IMR-90 (cell line): ENCODE results near the gene SERPINB11. TPM values are rescaled to one million over a fixed set of nuclear protein-coding genes. Genes with fewer than 3 reads are reported as not detected.
A peak's percentile ranks its signal among the peaks of the same experiment; 100 is the strongest.

Experiments
- ATAC-seq: fragments of 200-7000 bp; cut with Tn5 transposase; 2 replicates; pipeline ENCODE4 v1.9.1; 2020; ENCODE audit warnings: low read depth, mild to moderate bottlenecking, moderate library complexity
- BruUV-seq: library from RNA; stranded (reverse); fragments of 400-500 nt; replicated peaks from 2 replicates; lab custom pipeline; 2021; lab: Mats Ljungman, UMichigan
- CTCF ChIA-PET: fragments of 300-600 bp; formaldehyde crosslinking; extraction: SDS; loops from one replicate; lab custom pipeline; 2021; ENCODE audit warnings: antibody characterized with exemption; lab: Yijun Ruan, JAX
- POLR2A ChIA-PET: fragments of 300-600 bp; sonication (Branson Sonifier 250); formaldehyde crosslinking; loops from one replicate; lab custom pipeline; 2022; ENCODE audit warnings: antibody characterized with exemption; ENCODE audit not compliant: unreplicated experiment; lab: Charles Lee
- DNase-seq: peaks from one replicate; pipeline ENCODE4 v3.0.0; 2013
- H2AFZ ChIP-seq: replicated peaks from 2 replicates; pipeline ENCODE3; 2013; ENCODE audit warnings: low read length, mild to moderate bottlenecking; ENCODE audit not compliant: poor library complexity
- H2AK5ac ChIP-seq: 2 replicates; pipeline ENCODE4 v1.6.1; 2013; ENCODE audit warnings: low read depth, low read length, inconsistent platforms
- H2AK9ac ChIP-seq: replicated peaks from 2 replicates; pipeline ENCODE3; 2013; ENCODE audit warnings: mild to moderate bottlenecking, low read depth, low read length, moderate library complexity; ENCODE audit not compliant: poor library complexity
- H2BK120ac ChIP-seq: 2 replicates; pipeline ENCODE4 v1.6.1; 2013; ENCODE audit warnings: low read depth, low read length, inconsistent platforms
- H2BK15ac ChIP-seq: 3 replicates; pipeline ENCODE4 v1.6.1; 2013; ENCODE audit warnings: low read depth, low read length, inconsistent platforms
- H2BK20ac ChIP-seq: 2 replicates; pipeline ENCODE4 v1.6.1; 2013; ENCODE audit warnings: low read depth, mild to moderate bottlenecking, inconsistent platforms, low read length, moderate library complexity
- H2BK5ac ChIP-seq: 2 replicates; pipeline ENCODE4 v1.6.1; 2013; ENCODE audit warnings: mild to moderate bottlenecking, low read depth, low read length, inconsistent platforms; ENCODE audit not compliant: poor library complexity, severe bottlenecking
- H3K14ac ChIP-seq: replicated peaks from 2 replicates; pipeline ENCODE4 v1.6.1; 2013; ENCODE audit warnings: low read depth, low read length, inconsistent platforms
- H3K18ac ChIP-seq: 2 replicates; pipeline ENCODE4 v1.6.1; 2013; ENCODE audit warnings: low read depth, low read length, control low read depth
- H3K23ac ChIP-seq: 2 replicates; pipeline ENCODE4 v1.6.1; 2013; ENCODE audit warnings: low read depth, low read length, inconsistent platforms
- H3K27ac ChIP-seq: 2 replicates; pipeline ENCODE4 v1.5.1; 2013; ENCODE audit warnings: mild to moderate bottlenecking, control low read depth, low read length; ENCODE audit not compliant: insufficient read depth
- H3K27me3 ChIP-seq: 2 replicates; pipeline ENCODE4 v1.6.1; 2013; ENCODE audit warnings: low read length; ENCODE audit not compliant: control insufficient read depth, insufficient read depth
- H3K36me3 ChIP-seq: 2 replicates; pipeline ENCODE4 v1.6.1; 2013; ENCODE audit warnings: low read length, mixed read lengths; ENCODE audit not compliant: control insufficient read depth, insufficient read depth
- H3K4ac ChIP-seq: 2 replicates; pipeline ENCODE4 v1.6.1; 2013; ENCODE audit warnings: low read depth, low read length, inconsistent platforms
- H3K4me1 ChIP-seq: 2 replicates; pipeline ENCODE4 v1.6.1; 2013; ENCODE audit warnings: low read length, mixed read lengths; ENCODE audit not compliant: control insufficient read depth, insufficient read depth
- H3K4me2 ChIP-seq: 2 replicates; pipeline ENCODE4 v1.6.1; 2013; ENCODE audit warnings: low read depth, mild to moderate bottlenecking, control low read depth, low read length, moderate library complexity
- H3K4me3 ChIP-seq: 2 replicates; pipeline ENCODE4 v1.5.1; 2013; ENCODE audit warnings: low read depth, mild to moderate bottlenecking, control low read depth, low read length, moderate library complexity; ENCODE audit not compliant: insufficient read depth
- H3K56ac ChIP-seq: 2 replicates; pipeline ENCODE4 v1.6.1; 2013; ENCODE audit warnings: low read length, inconsistent platforms; ENCODE audit not compliant: insufficient read depth; ENCODE audit errors: extremely low read depth
- H3K79me1 ChIP-seq, 2 experiments: 2 replicates each; pipeline ENCODE4 v1.6.1; 2013; ENCODE audit warnings: low read length in 2 of 2, inconsistent platforms in 1 of 2, low read depth in 1 of 2
- H3K9ac ChIP-seq: 2 replicates; pipeline ENCODE4 v1.6.1; 2013; ENCODE audit warnings: low read depth, low read length, control low read depth
- H3K9me1 ChIP-seq: 2 replicates; pipeline ENCODE4 v1.6.1; 2013; ENCODE audit warnings: low read length, inconsistent platforms; ENCODE audit not compliant: insufficient read depth
- H3K9me3 ChIP-seq: 2 replicates; pipeline ENCODE4 v1.6.1; 2013; ENCODE audit warnings: low read length; ENCODE audit not compliant: control insufficient read depth, insufficient read depth
- H4K20me1 ChIP-seq: 2 replicates; pipeline ENCODE4 v1.6.1; 2013; ENCODE audit warnings: low read length, inconsistent platforms; ENCODE audit not compliant: insufficient read depth
- H4K5ac ChIP-seq: 2 replicates; pipeline ENCODE4 v1.6.1; 2013; ENCODE audit warnings: mild to moderate bottlenecking, low read depth, low read length, control low read depth
- H4K8ac ChIP-seq, 2 experiments: 2 replicates each; pipeline ENCODE4 v1.6.1; 2013; ENCODE audit warnings: low read depth in 2 of 2, low read length in 2 of 2, control low read depth in 1 of 2, inconsistent platforms in 1 of 2
- H4K91ac ChIP-seq: 2 replicates; pipeline ENCODE4 v1.6.1; 2013; ENCODE audit warnings: low read depth, low read length, inconsistent platforms; ENCODE audit not compliant: insufficient read depth
- CHD1 ChIP-seq: IDR thresholded peaks from 2 replicates; pipeline ENCODE4 v1.6.1; 2012; ENCODE audit warnings: low read depth, low read length, improper control_type of control experiment
- FOS ChIP-seq: fragments of 150-350 bp; IDR thresholded peaks from 2 replicates; pipeline ENCODE4 v1.6.1; 2016; ENCODE audit warnings: low read depth, low read length
- MAZ ChIP-seq: IDR thresholded peaks from 2 replicates; pipeline ENCODE4 v1.6.1; 2012; ENCODE audit warnings: low read depth, mild to moderate bottlenecking, low read length, improper control_type of control experiment, moderate library complexity, borderline replicate concordance
- NFE2L2 ChIP-seq: fragments of 150-350 bp; IDR thresholded peaks from 2 replicates; pipeline ENCODE4 v1.6.1; 2016; ENCODE audit warnings: low read depth, mild to moderate bottlenecking, low read length
- POLR2A ChIP-seq: IDR thresholded peaks from 2 replicates; pipeline ENCODE4 v1.6.1; 2012; ENCODE audit warnings: mild to moderate bottlenecking, low read depth, low read length
- RAD21 ChIP-seq: IDR thresholded peaks from 2 replicates; pipeline ENCODE4 v1.6.1; 2012; ENCODE audit warnings: low read length, improper control_type of control experiment
- RCOR1 ChIP-seq: IDR thresholded peaks from 2 replicates; pipeline ENCODE4 v1.6.1; 2012; ENCODE audit warnings: mild to moderate bottlenecking, low read length, improper control_type of control experiment; ENCODE audit not compliant: insufficient replicate concordance
- WGBS, 2 experiments: methylation state at CpG; one replicate each; pipeline versions ENCODE4 v1.1.5 to v1.1.7; 2013; ENCODE audit warnings: missing lambda C conversion rate in 2 of 2; ENCODE audit not compliant: insufficient read length in 1 of 2; ENCODE audit errors: extremely low coverage in 2 of 2; 5-methylcytosine and 5-hydroxymethylcytosine counted together
- dilution Hi-C: fragments of 300-500 bp; cut with HindIII; formaldehyde crosslinking; loops from one replicate; pipeline ENCODE4 v1.14.3; 2018; ENCODE audit warnings: low sequenced_read_pairs; ENCODE audit not compliant: unreplicated experiment
- in situ Hi-C: fragments of 300-500 bp; cut with MboI; formaldehyde crosslinking; loops from 3 replicates; pipeline ENCODE4 v1.14.3; 2019; ENCODE audit warnings: low sequenced_read_pairs, inconsistent platforms, mixed read lengths
- intact Hi-C: fragments of 100-400 bp; cut with micrococcal nuclease; formaldehyde crosslinking; loops from 2 replicates; pipeline ENCODE4 v1.10.0; 2022
- polyA plus RNA-seq, 3 experiments: library from polyadenylated mRNA; depleted of rRNA; stranded (reverse); fragments of >200 nt; gene quantifications; 2 replicates each; pipeline ENCODE4 v1.2.3, GENCODE V29; 2012; ENCODE audit warnings: low replicate concordance in 1 of 3
- total RNA-seq: library from RNA; depleted of rRNA; stranded (reverse); fragments of >200 nt; gene quantifications from 2 replicates; pipeline ENCODE4 v1.2.3, GENCODE V29; 2012
- TF ChIP-seq, protein P1 (sequence below): fragments of 150-350 bp; IDR thresholded peaks from 2 replicates; pipeline ENCODE4 v1.6.1; 2017; ENCODE audit warnings: mild to moderate bottlenecking, antibody characterized with exemption, low read length, low read depth

The SERPINB11 gene
- total and polyA plus RNA-seq, 2 of the 4 experiments (the other 2 are of a cell fraction) = 0.12 to 0.18 TPM

- POLR2A ChIA-PET = no interaction called here
- no TSS peak for BruUV-seq
- ATAC-seq = no peak
Measured at GRCh38 chr18:63705401-63705800, 2.6 kb downstream of the SERPINB11 start.

More at GRCh38 chr18:63705401-63705800, 2.6 kb downstream of the SERPINB11 start:
- CTCF ChIA-PET = no interaction called here
- dilution Hi-C loops (no loop called here), intact Hi-C loops (no loop called here), in situ Hi-C loops (no loop called here)
- no peak overlapping the region for H4K8ac ChIP-seq
- H3K4ac ChIP-seq = no peak overlapping the region
- no peaks in the 10 kb centered on the region for H3K9me1 ChIP-seq
- H3K18ac ChIP-seq = no peak overlapping the region
- no peak overlapping the region for H2AK5ac ChIP-seq
- no peak overlapping the region for H2BK120ac ChIP-seq
- no peaks in the 10 kb centered on the region for H4K20me1 ChIP-seq
- no peak overlapping the region for H3K9ac ChIP-seq
- H2AK9ac ChIP-seq = no peak overlapping the region
- H4K5ac ChIP-seq = no peak overlapping the region
- no peak overlapping the region for H3K27ac ChIP-seq
- H3K56ac ChIP-seq = no peak overlapping the region
- H2BK5ac ChIP-seq = no peak overlapping the region
- H3K4me3 ChIP-seq = no peak overlapping the region
- H2AFZ ChIP-seq = no peak overlapping the region
- H3K23ac ChIP-seq = no peak overlapping the region
- H3K36me3 ChIP-seq = no peaks in the 10 kb centered on the region
- H3K9me3 ChIP-seq = no peaks in the 10 kb centered on the region
- H3K14ac ChIP-seq = no peak overlapping the region
- no peaks in the 10 kb centered on the region for H3K27me3 ChIP-seq
- peaks cover 1% of the 10 kb centered on the region; the same call in 1 of the 2 replicates for H3K4me1 ChIP-seq
- no peak for DNase-seq
- TF ChIP-seq FOS (no peak), NFE2L2 (no peak), POLR2A (no peak), RCOR1 (no peak), CHD1 (no peak), MAZ (no peak), RAD21 (no peak)
- TF ChIP-seq, protein P1, sequence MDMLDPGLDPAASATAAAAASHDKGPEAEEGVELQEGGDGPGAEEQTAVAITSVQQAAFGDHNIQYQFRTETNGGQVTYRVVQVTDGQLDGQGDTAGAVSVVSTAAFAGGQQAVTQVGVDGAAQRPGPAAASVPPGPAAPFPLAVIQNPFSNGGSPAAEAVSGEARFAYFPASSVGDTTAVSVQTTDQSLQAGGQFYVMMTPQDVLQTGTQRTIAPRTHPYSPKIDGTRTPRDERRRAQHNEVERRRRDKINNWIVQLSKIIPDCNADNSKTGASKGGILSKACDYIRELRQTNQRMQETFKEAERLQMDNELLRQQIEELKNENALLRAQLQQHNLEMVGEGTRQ = no peak
- peak overlapping the region; percentile 74; the same call in 1 of the 2 replicates for H3K4me2 ChIP-seq
- H4K91ac ChIP-seq = no peak overlapping the region
- no CpG with 5 or more reads among the region's 2 CpGs for WGBS, 2 experiments
- no peak overlapping the region for H2BK15ac ChIP-seq
- H2BK20ac ChIP-seq = no peak overlapping the region
- H3K79me1 ChIP-seq = no peaks in the 10 kb centered on the region
